ENCODE measurements around the gene UGT2B7.
"Not testable (repeated sequence)": the region's sequence is repeated elsewhere in the genome, so short reads cannot be mapped to it uniquely, and the experiment has no call there.

DNA sequence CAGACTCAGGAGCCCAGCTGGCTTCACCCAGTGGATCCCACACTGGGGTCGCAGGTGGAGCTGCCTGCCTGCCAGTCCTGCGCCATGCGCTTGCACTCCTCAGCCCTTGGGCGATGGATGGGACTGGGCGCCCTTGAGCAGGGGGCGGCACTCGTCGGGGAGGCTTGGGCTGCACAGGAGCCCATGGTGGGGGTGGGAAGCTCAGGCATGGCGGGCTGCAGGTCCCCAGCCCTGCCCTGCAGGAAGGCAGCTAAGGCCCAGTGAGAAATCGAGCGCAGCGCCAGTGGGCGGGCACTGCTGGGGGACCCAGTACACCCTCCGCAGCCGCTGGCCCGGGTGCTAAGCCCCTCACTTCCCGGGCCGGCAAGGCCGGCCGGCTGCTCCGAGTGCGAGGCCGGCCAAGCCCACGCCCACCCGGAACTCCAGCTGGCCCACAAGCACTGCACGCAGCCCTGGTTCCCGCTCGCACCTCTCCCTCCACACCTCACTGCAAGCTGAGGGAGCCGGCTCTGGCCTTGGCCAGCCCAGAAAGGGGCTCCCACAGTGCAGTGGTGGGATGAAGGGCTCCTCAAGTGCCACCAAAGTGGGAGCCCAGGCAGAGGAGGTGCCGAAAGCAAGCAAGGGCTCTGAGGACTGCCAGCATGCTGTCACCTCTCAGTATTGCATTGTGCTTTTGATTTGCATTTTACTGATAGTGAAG, 19.0 kb downstream of the UGT2B7 start:
- not testable (repeated sequence) for TF ChIP-seq YY1 (IDR thresholded peaks at IDR 0.05; ENCODE audit: low read depth, low read length)
- TF ChIP-seq, protein P1, sequence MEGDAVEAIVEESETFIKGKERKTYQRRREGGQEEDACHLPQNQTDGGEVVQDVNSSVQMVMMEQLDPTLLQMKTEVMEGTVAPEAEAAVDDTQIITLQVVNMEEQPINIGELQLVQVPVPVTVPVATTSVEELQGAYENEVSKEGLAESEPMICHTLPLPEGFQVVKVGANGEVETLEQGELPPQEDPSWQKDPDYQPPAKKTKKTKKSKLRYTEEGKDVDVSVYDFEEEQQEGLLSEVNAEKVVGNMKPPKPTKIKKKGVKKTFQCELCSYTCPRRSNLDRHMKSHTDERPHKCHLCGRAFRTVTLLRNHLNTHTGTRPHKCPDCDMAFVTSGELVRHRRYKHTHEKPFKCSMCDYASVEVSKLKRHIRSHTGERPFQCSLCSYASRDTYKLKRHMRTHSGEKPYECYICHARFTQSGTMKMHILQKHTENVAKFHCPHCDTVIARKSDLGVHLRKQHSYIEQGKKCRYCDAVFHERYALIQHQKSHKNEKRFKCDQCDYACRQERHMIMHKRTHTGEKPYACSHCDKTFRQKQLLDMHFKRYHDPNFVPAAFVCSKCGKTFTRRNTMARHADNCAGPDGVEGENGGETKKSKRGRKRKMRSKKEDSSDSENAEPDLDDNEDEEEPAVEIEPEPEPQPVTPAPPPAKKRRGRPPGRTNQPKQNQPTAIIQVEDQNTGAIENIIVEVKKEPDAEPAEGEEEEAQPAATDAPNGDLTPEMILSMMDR (IDR thresholded peaks at IDR 0.05 in 2 of 3, conservative IDR thresholded peaks at IDR 0.05 in 1 of 3; ENCODE audit: control insufficient read depth in 2 of 3, extremely low read depth in 1 of 3, insufficient read depth in 1 of 3, low read depth in 3 of 3, low read length in 3 of 3): not testable (repeated sequence)
- TF ChIP-seq, protein P2, sequence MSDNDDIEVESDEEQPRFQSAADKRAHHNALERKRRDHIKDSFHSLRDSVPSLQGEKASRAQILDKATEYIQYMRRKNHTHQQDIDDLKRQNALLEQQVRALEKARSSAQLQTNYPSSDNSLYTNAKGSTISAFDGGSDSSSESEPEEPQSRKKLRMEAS (IDR thresholded peaks at IDR 0.05; ENCODE audit: low read depth, low read length): not testable (repeated sequence)
